Activated CD8-positive, alpha-beta memory T cell treated with anti-CD3 and anti-CD28 coated beads for 4 hours (primary cell): Measurements from ENCODE around the gene ZC3H10.

Experiments used
- DNase-seq, 2 donors: peaks; one replicate each; pipeline ENCODE4 v3.0.0-alpha.2; 2020; ENCODE audit warnings: low read depth in 2 of 2

ZC3H10 gene

GRCh38 chr12:56127888-56128669, 10.0 kb downstream of the ZC3H10 start, which contains the start of gene ESYT1:
Gene ESYT1, plus strand, starts transcription at chr12:56128267. Its CDS starts 53 bp downstream, at chr12:56128320.
- DNase-seq: peak; percentile 91 to 98

GRCh38 chr12:56128670-56129205, 10.7 kb downstream of the ZC3H10 start:
- DNase-seq: no peak

- DNase-seq: peak; percentile 57 to 63
Measured at GRCh38 chr12:56129206-56129941, 11.3 kb downstream of the ZC3H10 start.

DNA sequence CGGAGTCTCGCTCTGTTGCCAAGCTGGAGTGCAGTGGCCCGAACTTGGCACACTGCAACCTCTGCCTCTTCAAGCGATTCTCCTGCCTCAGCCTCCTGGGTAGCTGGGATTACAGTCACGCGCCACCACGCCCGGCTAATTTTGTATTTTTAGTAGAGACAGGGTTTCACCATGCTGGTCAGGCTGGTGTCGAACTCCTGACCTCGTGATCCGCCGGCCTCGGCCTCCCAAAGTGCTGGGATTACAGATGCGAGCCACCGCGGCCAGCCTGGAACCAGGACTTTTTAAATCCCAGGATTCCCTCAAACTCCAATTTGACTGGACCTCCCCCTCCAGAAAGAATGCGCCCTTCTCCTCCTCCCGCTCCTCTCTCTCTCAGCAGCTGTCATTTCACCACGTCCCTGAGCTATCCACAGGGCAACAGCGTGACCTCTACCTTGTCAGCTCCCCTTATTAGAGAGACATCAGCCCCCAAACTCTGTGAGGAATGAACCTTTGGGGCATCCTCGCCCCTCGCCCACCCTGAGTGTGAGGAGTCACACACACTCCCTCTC, 12.0 kb downstream of the ZC3H10 start:
- no peak for DNase-seq

DNA sequence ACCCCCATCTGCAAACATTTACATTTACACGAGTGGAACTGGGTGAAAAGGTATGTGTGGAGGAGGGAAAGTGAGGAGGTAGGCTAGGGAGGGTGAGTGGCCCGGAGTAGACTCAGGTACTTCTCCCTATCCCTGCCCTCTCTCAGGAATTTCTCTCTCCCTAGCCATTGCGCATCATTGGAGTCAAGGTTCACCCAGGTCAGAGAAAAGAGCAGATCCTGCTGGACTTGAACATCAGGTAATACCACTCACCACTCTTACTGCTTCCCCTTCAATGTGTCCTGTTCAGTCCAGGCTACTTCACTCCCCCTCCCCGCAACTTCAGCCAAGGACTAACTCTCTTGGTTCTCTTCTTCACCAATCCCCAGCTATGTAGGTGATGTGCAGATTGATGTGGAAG, 12.8 kb downstream of the ZC3H10 start:
- no peak for DNase-seq

GRCh38 chr12:56134897-56135296, 16.8 kb downstream of the ZC3H10 start:
- DNase-seq: no peak

GRCh38 chr12:56137853-56138571, 19.9 kb downstream of the ZC3H10 start:
- no peak for DNase-seq

DNA sequence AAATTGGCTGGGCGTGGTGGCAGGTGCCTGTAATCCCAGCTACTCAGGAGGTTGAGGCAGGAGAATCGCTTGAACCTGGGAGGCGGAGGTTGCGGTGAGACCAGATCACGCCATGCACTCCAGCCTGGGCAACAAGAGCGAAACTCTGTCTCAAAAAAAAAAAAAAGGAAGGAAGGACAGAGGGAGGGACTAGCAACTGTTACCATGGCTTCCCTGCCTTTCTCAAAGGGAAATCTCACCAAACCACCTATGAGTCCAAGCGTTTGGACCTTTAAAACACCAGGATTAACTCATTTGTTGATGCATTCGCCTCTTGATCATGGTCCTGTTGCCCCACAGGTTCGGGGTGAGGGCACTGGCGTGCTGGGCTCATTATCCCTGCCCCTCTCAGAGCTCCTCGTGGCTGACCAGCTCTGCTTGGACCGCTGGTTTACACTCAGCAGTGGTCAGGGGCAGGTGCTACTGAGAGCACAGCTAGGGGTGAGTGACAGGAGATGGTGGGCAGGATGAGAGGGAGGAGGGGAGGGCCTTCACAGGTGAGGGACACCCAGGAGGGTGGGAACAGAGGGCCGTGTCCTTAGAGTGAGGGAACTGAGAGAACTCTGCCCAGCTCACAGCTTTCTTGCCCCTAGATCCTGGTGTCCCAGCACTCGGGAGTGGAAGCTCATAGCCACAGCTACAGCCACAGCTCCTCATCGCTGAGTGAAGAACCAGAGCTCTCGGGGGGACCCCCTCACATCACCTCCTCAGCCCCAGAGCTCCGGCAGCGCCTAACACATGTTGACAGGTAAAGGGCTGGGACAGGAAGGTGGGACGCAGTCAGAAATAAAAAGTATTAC, 24.1 kb downstream of the ZC3H10 start:
- DNase-seq: no peak

DNA sequence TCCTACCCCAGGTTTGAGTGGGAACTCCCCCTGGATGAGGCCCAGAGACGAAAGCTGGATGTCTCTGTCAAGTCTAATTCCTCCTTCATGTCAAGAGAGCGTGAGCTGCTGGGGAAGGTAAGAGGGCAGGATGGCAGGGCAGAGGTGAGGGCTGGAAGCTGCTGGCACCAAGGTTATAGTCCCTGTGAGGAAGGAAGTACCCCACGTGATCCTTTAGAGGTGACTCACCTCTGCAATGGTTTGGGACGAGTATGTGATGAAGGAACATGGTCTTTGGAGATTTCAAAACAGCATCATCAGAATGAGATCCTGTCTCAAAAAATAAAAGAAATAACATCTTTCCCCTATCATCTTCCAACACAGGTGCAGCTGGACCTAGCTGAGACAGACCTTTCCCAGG, 25.2 kb downstream of the ZC3H10 start:
- DNase-seq: no peak

- DNase-seq: no peak
Measured at GRCh38 chr12:56143870-56144269, 25.8 kb downstream of the ZC3H10 start.

DNA sequence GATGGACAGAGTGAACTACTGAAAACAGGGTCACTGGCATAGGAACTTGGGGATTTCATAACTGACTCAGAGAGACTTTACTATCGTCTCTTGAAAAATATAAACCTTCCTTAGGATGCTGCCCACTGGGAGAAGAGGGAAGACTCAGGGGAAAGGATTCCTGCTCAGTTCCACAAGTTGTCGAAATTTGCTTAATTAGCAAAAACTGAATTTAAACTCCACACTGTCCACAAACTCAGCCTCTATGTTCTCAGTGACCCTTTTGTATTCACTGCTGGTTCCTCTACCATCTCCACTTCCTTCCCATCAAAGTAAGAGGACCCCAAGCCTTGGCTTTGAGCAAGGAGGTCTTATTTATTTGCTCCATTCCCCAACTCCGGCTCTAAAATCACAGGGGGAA, 27.2 kb downstream of the ZC3H10 start:
- DNase-seq: no peak

DNA sequence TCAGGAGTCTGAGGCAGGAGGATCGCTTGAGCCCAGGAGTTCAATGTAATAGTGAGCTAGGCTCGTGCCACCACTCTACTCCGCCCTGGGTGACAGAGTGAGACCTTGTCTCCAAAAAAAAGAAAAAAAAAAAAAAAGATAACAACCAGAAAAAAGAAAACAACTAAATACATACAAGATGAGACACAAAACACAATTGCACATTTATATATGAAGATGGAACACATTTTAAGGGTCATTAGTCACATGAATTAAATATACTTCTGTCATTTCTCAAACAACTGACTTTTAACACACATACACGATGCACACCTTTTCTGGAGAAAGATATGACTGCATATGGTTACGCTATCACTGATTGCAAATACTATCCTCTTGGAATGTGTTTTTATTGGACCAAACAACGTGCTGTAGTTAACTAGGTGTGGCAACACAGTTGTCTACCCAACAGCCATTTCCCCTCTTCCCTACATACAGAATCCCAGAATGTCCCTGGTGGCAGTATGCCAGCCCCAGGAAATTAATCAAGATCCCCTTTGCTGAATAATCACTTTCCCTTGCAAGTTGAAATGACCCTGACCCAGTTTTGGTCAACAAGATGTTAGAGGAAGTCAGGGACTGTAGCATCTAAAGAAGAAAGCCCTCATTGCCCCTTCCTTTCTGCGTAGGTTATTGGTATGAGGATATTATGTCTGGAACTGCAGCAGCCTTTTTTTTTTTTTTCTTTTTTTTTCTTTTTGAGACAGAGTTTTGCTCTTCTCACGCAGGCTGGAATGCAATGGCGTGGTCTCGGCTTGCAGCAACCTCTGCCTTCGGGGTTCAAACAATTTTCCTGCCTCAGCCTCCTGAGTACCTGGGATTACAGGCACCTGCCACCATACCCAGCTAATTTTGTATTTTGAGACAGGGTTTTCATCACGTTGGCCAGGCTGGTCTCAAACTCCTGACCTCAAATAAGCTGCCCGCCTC, 28.7 kb downstream of the ZC3H10 start:
- no peak for DNase-seq

DNA sequence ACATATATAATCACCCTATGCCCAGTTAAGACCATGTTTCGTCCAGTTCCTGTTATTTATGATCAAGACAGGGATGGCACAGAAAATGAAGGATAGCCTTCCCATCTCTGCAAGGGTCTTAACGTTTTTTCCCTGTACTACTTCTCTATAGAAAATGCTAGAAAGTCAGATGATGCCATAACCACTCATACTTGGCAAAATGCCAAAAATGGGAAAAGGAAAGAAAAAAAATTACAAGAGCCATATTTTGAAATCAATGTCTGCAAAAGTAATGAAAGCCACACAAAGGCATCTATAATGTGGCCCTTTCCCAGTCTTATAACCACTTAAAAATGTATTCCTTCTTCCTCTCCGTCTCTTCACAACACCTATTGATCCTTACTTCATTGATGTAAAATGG, 32.5 kb downstream of the ZC3H10 start:
- DNase-seq: no peak

DNA sequence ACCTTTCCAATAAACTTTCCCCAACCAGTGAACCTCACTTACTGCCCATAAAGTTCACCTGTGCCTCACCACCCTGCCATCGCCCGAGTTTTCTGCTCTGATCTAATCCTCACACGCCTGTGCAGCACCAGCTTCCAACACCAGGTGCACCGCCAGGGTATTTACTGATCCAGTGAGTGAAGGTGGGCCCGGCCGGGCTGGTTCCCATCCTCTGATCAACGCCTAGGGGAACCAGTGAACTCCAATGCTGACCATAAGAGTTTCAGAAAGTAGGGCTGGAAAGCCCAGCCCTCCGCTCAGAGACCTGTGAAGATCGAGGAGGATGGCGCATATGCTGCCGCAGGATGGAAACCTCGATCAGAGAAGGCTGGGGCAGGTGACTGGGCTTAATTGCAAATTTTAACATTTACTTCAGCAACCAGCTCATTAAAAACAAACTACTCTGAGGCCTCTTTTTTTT, 33.6 kb downstream of the ZC3H10 start:
- peak; percentile 30 to 43 for DNase-seq

GRCh38 chr12:56152132-56152755, 34.2 kb downstream of the ZC3H10 start, which contains the start of gene MYL6B:
Gene MYL6B, plus strand, starts transcription at chr12:56152587. Its CDS starts 1,332 bp downstream, at chr12:56153919.
- peak; percentile 85 to 89 for DNase-seq

- DNase-seq: no peak
Measured at GRCh38 chr12:56152756-56153677, 35.0 kb downstream of the ZC3H10 start.

DNA sequence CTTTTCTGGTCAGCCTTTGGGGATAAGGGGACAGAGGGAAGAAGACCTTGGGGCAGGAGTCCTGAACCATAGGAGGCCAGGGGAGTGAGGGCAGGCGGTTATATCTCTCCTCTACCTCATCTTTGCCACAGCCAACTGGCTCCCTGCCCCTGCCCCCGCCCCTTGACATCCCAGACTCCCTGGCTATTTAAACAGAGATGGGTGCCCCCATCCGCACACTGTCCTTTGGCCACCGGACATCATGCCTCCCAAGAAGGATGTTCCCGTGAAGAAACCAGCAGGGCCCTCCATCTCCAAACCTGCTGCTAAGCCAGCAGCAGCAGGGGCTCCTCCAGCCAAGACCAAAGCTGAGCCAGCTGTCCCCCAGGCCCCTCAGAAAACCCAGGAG, 35.6 kb downstream of the ZC3H10 start:
- no peak for DNase-seq

DNA sequence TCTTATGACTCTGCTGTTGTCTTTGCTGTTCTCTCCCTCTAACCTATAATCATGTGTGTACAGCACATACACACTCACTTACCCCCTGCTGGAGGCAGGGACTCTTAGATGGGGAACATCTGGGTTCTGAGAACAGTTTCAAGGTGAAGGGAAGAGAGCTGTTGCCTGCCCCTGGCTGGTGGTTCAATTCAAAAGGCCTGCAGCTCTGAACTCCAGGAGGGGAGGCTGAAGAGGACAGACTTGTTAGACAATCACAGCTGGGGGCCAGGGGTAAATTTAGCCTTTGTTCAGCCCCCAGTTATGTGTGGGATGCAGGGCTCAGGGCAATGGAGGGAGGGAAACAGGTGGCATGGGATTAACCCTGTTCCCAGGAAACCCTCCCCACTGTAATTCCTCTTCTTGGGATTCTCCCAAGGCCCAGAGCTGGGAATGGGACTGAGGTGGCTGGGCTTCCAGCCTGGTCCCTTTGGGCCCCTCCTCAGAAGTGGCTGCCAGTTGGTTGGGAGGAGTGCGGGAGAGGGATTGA, 36.2 kb downstream of the ZC3H10 start:
- no peak for DNase-seq
